ENCODE data around the gene CD82.

Gene CD82

DNA sequence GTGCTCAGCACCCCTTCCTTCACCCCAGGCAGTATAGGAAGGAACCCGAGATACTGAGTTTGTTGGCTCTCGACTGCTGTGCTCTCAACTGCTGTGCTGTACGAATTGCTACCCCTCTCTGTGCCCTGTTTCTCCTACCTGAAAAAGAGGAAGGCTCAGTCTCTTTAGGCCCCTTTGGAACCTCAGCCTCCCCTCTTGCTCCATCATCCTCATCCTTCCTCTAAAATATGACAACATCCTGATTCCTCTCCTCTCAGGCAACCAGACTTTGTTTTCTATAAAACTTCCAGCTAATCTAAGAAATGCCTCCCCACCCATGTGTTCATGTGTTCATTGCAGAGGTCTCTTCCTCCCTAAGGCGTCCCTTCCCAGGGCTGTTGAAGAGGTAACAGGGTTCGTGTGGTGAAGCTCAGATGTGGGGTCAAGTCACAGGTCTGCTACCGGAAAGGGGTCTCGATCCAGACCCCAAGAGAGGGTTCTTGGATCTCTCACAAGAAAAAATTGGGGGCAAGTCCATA, 35.5 kb upstream of the CD82 start:
- TF ChIP-seq CTCF (conservative IDR thresholded peaks at IDR 0.05) (no peak), ZFX (IDR thresholded peaks at IDR 0.05) (no peak)
- H3K27ac ChIP-seq: no peak overlapping the region

DNA sequence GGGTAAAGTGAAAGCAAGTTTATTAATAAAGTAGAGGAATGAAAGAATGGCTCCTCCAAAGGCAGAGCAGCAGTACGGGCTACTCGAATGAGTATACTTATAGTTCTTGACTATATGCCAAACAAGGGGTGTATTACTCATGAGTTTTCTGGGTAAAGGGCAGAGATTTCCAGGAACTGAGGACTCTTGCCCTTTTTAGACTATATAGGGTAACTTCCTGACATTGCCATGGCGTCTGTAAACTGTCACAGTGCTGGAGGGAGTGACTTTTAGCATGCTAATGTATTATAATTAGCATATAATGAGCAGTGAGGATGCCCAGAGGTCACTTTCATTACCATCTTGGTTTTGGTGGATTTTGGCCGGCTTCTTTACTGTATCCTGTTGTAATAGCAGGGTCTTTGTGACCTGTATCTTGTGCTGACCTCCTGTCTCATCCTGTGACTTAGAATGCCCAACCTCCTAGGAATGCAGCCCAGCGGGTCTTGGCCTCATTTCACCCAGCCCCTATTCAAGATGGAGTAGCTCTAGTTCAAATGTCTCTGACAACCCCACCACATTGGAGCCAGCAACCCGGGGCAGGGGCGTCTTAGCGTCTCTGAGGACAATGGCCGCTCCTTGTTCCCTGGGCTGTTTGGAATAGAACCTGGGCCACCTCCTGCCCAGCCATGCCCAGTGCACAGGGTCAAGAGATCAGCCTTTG, 34.9 kb upstream of the CD82 start:
- no peak overlapping the region for H3K27ac ChIP-seq
- no peak for TF ChIP-seq ZFX (IDR thresholded peaks at IDR 0.05)
- no peak for TF ChIP-seq CTCF (conservative IDR thresholded peaks at IDR 0.05)

- no peak for TF ChIP-seq ZFX (IDR thresholded peaks at IDR 0.05)
- no peak for TF ChIP-seq CTCF (conservative IDR thresholded peaks at IDR 0.05)
- H3K27ac ChIP-seq: no peak overlapping the region
Observed at GRCh38 chr11:44531116-44531504, 34.4 kb upstream of the CD82 start.

- TF ChIP-seq ZFX (IDR thresholded peaks at IDR 0.05): no peak
- TF ChIP-seq CTCF (conservative IDR thresholded peaks at IDR 0.05): no peak
- no peak overlapping the region for H3K27ac ChIP-seq
Observed at GRCh38 chr11:44531636-44532035, 33.8 kb upstream of the CD82 start.

GRCh38 chr11:44532809-44533208, 32.7 kb upstream of the CD82 start:
- no peak overlapping the region for H3K27ac ChIP-seq
- TF ChIP-seq ZFX (IDR thresholded peaks at IDR 0.05) (no peak), CTCF (conservative IDR thresholded peaks at IDR 0.05) (no peak)

DNA sequence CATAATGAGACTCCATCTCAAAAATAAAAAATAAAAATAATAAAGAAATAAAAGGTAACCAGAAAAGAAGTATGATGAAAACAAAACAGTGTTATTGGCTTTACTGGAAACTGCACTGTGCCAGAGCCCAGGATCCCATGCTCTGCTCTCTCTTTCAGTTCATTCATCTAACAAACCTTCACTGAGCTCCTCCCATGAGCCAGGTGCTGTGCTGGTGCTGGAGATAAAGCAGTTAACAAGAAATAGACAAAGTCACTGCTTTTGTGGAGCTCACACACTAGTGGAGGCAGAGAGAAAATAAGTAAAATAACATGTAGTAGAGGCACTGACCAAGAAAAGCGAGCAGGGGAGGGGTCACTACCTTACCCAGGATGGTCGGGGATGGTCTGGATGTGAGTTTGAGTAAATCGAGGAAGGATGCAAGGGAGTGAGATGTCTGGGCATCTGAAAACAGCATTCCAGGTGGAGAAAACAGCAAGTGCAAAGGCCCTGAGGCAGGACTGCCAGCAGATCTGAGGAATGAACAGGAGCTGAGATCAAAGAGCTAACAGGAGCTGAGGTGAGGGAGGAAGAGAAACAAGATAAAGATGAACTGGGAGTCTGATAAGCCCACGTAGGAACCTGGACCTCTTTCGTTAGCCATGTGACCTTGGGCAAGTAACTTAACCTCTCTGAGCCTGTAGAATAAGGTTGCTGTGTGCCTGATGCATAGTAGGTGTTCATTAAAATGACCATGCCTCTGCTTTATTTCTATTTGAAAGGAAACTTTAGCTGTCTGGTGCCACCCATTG, 31.3 kb upstream of the CD82 start:
- no peak overlapping the region for H3K27ac ChIP-seq
- TF ChIP-seq CTCF (conservative IDR thresholded peaks at IDR 0.05): no peak
- TF ChIP-seq ZFX (IDR thresholded peaks at IDR 0.05): no peak
